ENCODE measurements around the gene SEZ6L. TPM values are rescaled to one million over a fixed set of nuclear protein-coding genes. Genes with fewer than 3 reads are reported as not detected.

SEZ6L gene
- total and polyA plus RNA-seq, 2 experiments from 2014 or later = 0.43 to 0.44 TPM

- WGBS (ENCODE audit: low lambda C conversion rate, missing lambda C conversion rate) = 67% methylated on average over 6 of the region's 6 CpGs
Measured at GRCh38 chr22:26342745-26343410, 173.6 kb downstream of the SEZ6L start.

GRCh38 chr22:26345496-26345895 lies 176.2 kb downstream of the SEZ6L start:
- Histone ChIP-seq H3K79me2 (no peaks in the 10 kb centered on the region), H3K27ac (no peak overlapping the region), H3K36me3 (replicated peaks; ENCODE audit: insufficient read depth, low read depth) (no peaks in the 10 kb centered on the region), H3K4me3 (no peak overlapping the region), H4K20me1 (ENCODE audit: insufficient read depth, poor library complexity, severe bottlenecking) (no peaks in the 10 kb centered on the region), H3K9me2 (replicated peaks; ENCODE audit: insufficient read depth) (no peaks in the 10 kb centered on the region), H3K27me3 (peaks cover 3% of the 10 kb centered on the region), H3K4me1 (ENCODE audit: insufficient read depth) (no peaks in the 10 kb centered on the region), H3K4me2 (no peak overlapping the region), H2AFZ (no peak overlapping the region), H3K9me3 (ENCODE audit: low read depth) (no peaks in the 10 kb centered on the region)
- no peak for TF ChIP-seq EZH2 (IDR thresholded peaks at IDR 0.05; ENCODE audit: borderline replicate concordance)
- no peak for TF ChIP-seq EZH2phosphoT487 (IDR thresholded peaks at IDR 0.05; ENCODE audit: low read depth, severe bottlenecking, unreplicated experiment)
- TF ChIP-seq CTCF (IDR thresholded peaks at IDR 0.05; ENCODE audit: poor library complexity) = no peak
- WGBS (ENCODE audit: low lambda C conversion rate, missing lambda C conversion rate) = 78% methylated on average over 3 of the region's 3 CpGs
- no peak for DNase-seq (ENCODE audit: low spot score)

More at GRCh38 chr22:26342745-26343410, 173.6 kb downstream of the SEZ6L start:
- Histone ChIP-seq H3K27ac (no peak overlapping the region), H3K9me3 (ENCODE audit: low read depth) (no peaks in the 10 kb centered on the region), H3K9me2 (replicated peaks; ENCODE audit: insufficient read depth) (no peaks in the 10 kb centered on the region), H4K20me1 (ENCODE audit: insufficient read depth, poor library complexity, severe bottlenecking) (no peaks in the 10 kb centered on the region), H2AFZ (no peak overlapping the region), H3K36me3 (replicated peaks; ENCODE audit: insufficient read depth, low read depth) (no peaks in the 10 kb centered on the region), H3K27me3 (peaks cover 9% of the 10 kb centered on the region), H3K4me2 (no peak overlapping the region), H3K4me1 (ENCODE audit: insufficient read depth) (no peaks in the 10 kb centered on the region), H3K4me3 (no peak overlapping the region), H3K79me2 (no peaks in the 10 kb centered on the region)
- DNase-seq (ENCODE audit: low spot score) = no peak
- no peak for TF ChIP-seq EZH2 (IDR thresholded peaks at IDR 0.05; ENCODE audit: borderline replicate concordance)
- TF ChIP-seq CTCF (IDR thresholded peaks at IDR 0.05; ENCODE audit: poor library complexity) = no peak
- TF ChIP-seq EZH2phosphoT487 (IDR thresholded peaks at IDR 0.05; ENCODE audit: low read depth, severe bottlenecking, unreplicated experiment) = no peak

- H3K9me2 ChIP-seq (replicated peaks; ENCODE audit: insufficient read depth) = no peaks in the 10 kb centered on the region
Measured at GRCh38 chr22:26348810-26349526, 179.7 kb downstream of the SEZ6L start.

More at GRCh38 chr22:26348810-26349526, 179.7 kb downstream of the SEZ6L start:
- no peak overlapping the region for H3K27ac ChIP-seq
- H3K9me3 ChIP-seq (ENCODE audit: low read depth) = no peaks in the 10 kb centered on the region
- DNase-seq (ENCODE audit: low spot score) = no peak
- 97% methylated on average over 2 of the region's 2 CpGs for WGBS (ENCODE audit: low lambda C conversion rate, missing lambda C conversion rate)
- H3K27me3 ChIP-seq = no peaks in the 10 kb centered on the region
- H2AFZ ChIP-seq = no peak overlapping the region
- H3K4me3 ChIP-seq = no peak overlapping the region
- H3K36me3 ChIP-seq (replicated peaks; ENCODE audit: insufficient read depth, low read depth) = no peaks in the 10 kb centered on the region
- H3K4me2 ChIP-seq = no peak overlapping the region
- no peaks in the 10 kb centered on the region for H3K79me2 ChIP-seq
- H3K4me1 ChIP-seq (ENCODE audit: insufficient read depth) = no peaks in the 10 kb centered on the region
- no peaks in the 10 kb centered on the region for H4K20me1 ChIP-seq (ENCODE audit: insufficient read depth, poor library complexity, severe bottlenecking)
- TF ChIP-seq CTCF (IDR thresholded peaks at IDR 0.05; ENCODE audit: poor library complexity) (no peak), EZH2 (IDR thresholded peaks at IDR 0.05; ENCODE audit: borderline replicate concordance) (no peak), EZH2phosphoT487 (IDR thresholded peaks at IDR 0.05; ENCODE audit: low read depth, severe bottlenecking, unreplicated experiment) (no peak)

Data from hepatocyte (in vitro differentiated cells).